DND-41 (cell line): ENCODE measurements around the gene NR5A1.

ENCODE experiments used
- EZH2 ChIP-seq: IDR thresholded peaks from 3 replicates; pipeline ENCODE4 v1.6.1; 2012; ENCODE audit warnings: borderline replicate concordance, low read depth, mild to moderate bottlenecking, moderate library complexity, low read length, inconsistent platforms; ENCODE audit not compliant: severe bottlenecking
- TF ChIP-seq, protein P1 (sequence below): IDR thresholded peaks from 2 replicates; pipeline ENCODE4 v1.5.1; 2012; ENCODE audit warnings: borderline replicate concordance, low read length, moderate library complexity, mild to moderate bottlenecking; ENCODE audit not compliant: poor library complexity, severe bottlenecking; ENCODE audit errors: extremely low read depth

- TF ChIP-seq, protein P1, sequence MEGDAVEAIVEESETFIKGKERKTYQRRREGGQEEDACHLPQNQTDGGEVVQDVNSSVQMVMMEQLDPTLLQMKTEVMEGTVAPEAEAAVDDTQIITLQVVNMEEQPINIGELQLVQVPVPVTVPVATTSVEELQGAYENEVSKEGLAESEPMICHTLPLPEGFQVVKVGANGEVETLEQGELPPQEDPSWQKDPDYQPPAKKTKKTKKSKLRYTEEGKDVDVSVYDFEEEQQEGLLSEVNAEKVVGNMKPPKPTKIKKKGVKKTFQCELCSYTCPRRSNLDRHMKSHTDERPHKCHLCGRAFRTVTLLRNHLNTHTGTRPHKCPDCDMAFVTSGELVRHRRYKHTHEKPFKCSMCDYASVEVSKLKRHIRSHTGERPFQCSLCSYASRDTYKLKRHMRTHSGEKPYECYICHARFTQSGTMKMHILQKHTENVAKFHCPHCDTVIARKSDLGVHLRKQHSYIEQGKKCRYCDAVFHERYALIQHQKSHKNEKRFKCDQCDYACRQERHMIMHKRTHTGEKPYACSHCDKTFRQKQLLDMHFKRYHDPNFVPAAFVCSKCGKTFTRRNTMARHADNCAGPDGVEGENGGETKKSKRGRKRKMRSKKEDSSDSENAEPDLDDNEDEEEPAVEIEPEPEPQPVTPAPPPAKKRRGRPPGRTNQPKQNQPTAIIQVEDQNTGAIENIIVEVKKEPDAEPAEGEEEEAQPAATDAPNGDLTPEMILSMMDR = no peak
- TF ChIP-seq EZH2 = no peak
These were observed 30.0 kb downstream of the NR5A1 start for GRCh38 chr9:124477211-124477647.
